GM12865 (cell line): ENCODE results near the gene CABCOCO1.

Experiments
- DNase-seq: peaks from one replicate; pipeline ENCODE4 v3.0.0; 2010; ENCODE audit warnings: low read depth
- H3K4me3 ChIP-seq: 2 replicates; pipeline ENCODE4 v1.5.1; 2011; ENCODE audit warnings: mild to moderate bottlenecking, low read depth, low read length, control low read depth
- TF ChIP-seq, protein P1 (sequence below): IDR thresholded peaks from 2 replicates; pipeline ENCODE4 v1.5.1; 2011; ENCODE audit warnings: low read length, control low read depth, low read depth, inconsistent platforms; ENCODE audit not compliant: insufficient read depth; ENCODE audit errors: missing control alignments

CABCOCO1 gene

DNA sequence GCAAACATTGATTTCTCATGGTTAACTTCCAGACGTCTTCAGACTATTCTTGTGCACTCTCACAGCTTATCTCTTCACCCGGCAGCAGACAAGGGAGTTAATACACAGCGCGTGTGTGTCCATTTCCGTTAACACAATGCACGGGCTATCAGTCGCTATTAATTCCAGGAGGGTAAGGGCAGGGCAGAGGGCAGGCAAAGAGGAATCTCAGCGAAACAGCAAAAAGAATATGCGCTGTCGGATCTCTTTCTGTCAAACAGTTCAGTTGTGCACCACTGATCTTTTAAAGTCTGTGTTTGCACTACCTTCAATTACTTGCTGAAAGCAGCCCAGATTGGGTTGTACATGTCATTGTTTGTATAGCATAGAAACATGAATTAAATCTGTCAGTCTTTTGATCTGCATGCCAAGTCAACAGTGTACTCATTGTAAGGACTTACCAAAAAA is 41.1 kb upstream of the CABCOCO1 start:
- DNase-seq, result no peak
- H3K4me3 ChIP-seq, result no peak overlapping the region
- TF ChIP-seq, protein P1, sequence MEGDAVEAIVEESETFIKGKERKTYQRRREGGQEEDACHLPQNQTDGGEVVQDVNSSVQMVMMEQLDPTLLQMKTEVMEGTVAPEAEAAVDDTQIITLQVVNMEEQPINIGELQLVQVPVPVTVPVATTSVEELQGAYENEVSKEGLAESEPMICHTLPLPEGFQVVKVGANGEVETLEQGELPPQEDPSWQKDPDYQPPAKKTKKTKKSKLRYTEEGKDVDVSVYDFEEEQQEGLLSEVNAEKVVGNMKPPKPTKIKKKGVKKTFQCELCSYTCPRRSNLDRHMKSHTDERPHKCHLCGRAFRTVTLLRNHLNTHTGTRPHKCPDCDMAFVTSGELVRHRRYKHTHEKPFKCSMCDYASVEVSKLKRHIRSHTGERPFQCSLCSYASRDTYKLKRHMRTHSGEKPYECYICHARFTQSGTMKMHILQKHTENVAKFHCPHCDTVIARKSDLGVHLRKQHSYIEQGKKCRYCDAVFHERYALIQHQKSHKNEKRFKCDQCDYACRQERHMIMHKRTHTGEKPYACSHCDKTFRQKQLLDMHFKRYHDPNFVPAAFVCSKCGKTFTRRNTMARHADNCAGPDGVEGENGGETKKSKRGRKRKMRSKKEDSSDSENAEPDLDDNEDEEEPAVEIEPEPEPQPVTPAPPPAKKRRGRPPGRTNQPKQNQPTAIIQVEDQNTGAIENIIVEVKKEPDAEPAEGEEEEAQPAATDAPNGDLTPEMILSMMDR, result no peak

DNA sequence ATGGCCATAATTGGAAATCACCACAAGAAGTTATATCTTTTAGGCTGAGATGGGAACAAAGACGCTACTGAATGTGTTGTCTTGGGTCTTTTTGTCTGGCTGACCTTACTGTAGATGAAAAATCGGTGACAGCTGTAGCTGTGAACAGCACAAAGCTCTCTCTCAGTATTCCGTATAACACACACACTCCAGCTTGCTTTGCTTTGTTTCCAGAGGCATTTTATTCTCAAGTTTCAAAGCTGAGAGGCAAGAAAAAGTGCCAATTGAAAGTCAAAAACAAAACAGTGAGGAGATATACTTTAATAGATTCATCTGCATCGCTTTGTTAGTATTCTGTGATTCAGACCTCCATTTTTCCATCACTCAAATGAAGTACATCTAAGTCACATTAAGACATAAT is 39.6 kb upstream of the CABCOCO1 start:
- TF ChIP-seq, protein P1, result no peak
- DNase-seq, result no peak
- no peak overlapping the region for H3K4me3 ChIP-seq

DNA sequence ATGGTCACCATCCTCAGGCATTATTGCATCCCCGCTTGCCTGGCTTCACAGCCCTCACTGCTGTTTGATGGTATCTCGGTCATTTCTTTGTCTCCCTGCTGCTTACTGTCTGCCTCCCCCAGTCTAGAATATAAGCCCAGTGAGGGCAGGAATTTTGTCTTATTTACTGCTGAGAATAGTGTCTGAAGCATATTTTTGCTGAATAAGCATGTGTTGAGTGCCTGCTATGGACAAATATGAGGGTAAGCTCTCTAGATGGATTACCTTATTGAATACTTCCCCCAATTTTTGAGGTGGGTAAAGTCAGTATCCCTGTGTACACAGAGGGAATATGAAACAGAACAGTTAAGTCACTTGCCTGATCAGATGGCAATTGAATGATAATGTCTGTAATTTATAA is 36.5 kb upstream of the CABCOCO1 start:
- TF ChIP-seq, protein P1, result no peak
- no peak for DNase-seq
- H3K4me3 ChIP-seq, result no peak overlapping the region

DNA sequence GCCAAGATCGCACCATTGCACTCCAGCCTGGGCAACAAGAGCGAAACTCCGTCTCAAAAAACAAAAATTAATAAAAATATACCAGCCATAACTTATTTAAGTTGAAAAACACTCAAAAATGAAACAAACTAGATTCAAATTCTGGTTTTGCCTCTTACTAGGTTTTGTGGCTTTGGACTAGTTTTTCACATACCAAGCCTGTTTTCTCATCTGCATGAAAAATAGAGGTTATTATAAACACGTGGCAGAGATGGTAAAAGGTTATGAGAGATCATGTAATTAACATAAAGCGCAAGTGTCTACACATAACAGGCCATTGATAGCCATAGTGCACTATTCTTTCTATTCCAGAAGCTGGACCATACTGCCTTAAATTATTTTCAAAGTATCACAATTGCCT is 35.5 kb upstream of the CABCOCO1 start:
- no peak for DNase-seq
- no peak overlapping the region for H3K4me3 ChIP-seq
- TF ChIP-seq, protein P1, result no peak

DNA sequence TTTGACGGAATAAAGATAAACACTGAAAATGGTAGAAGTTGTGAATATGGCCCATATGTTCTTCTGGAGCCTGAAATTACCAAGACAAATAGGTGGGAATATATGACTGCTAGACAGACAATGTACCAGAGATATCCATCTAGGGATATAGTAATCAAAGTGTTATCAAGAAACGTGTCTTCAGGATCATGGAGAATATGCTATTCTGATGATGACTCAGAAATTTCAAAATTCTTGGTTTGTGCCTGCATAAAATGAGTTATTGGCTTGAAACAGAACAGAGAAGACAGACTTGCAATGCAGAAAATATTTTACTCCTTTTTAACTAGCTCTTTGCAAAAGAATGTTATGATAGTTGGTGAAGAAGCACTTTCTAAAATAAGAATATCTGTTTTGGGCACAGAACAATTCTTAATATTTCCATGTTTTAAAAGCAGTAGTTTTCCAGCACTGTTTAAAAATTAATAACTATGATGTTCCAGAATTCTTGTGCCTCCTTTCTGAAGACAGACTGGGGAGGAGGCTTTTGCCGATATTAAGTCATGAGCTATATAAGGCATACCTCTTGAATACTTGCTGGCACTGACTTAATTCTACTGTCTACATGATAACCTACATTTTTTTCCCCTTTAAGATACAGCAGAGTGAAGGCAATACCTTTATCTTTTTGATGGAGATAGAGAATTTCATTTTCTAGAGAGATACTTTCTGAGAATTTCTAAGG is 34.4 kb upstream of the CABCOCO1 start:
- no peak overlapping the region for H3K4me3 ChIP-seq
- TF ChIP-seq, protein P1, result no peak
- no peak for DNase-seq

DNA sequence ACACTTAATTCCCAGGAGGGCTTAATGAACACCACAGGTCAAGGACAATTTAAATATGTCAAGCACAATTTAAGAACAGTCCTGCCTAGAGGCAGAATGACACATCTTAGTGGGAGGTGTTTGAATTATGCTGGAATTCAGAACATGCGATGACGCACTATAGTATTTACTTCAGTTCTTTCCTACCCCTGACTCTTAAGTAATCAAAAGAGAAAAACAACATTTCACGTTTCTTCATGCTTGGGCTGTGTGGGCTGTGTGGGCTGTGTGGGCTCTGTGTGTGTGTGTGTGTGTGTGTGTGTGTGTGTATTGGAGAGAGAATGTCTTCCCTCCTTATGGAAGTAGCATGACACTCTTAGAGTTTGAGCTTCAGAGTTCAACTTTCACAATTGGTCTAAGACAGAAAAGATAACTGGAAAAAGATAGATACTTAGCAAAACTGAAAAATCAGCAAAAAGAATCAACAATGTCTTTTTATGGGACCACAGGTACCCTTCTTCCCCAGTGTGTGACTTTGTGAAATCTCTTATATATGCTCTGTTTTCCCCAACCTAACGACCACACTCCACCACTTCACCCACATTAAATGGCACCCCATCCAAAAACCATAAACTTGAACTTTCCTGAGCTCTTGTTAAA is 33.7 kb upstream of the CABCOCO1 start:
- TF ChIP-seq, protein P1, result no peak
- H3K4me3 ChIP-seq, result no peak overlapping the region
- no peak for DNase-seq

DNA sequence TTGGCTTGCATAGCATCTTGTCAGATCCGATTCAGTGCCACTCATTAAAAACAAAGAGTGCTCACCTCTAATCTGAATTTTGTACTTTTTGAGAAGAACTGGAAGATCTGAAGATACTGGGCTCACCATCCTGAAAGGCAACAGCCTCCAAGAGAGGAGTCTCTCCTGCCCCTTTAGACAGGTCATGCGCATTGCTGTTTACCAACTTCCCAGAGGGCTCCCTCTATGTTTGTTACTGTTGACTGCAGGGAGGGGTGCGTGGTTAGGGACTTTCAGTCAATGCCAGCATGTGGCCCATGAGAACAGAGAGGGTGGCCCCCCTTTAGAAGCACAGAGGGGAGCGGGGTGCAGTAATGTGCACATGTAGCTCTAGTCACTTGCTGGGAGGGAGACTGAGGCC is 33.2 kb upstream of the CABCOCO1 start:
- no peak for DNase-seq
- TF ChIP-seq, protein P1, result no peak
- no peak overlapping the region for H3K4me3 ChIP-seq
